Sigmoid colon (tissue), 7 donors: ENCODE data around the gene LMO1. TPM values are rescaled to one million over a fixed set of nuclear protein-coding genes. Genes with fewer than 3 reads are reported as not detected.
A peak's percentile ranks its signal among the peaks of the same experiment; 100 is the strongest.

Source experiments
- DNase-seq: peaks from one replicate; pipeline ENCODE4 v3.0.0-alpha.2; 2019
- H3K27ac ChIP-seq, 4 donors: fragments of 200-600 bp; sonication (generic); one replicate each; pipeline ENCODE4 v1.5.1; 2016 to 2019; ENCODE audit warnings: mild to moderate bottlenecking in 1 of 4
- H3K27me3 ChIP-seq, 3 donors: fragments of 200-600 bp; sonication (generic); one replicate each; pipeline ENCODE4 v1.5.1; 2019; ENCODE audit warnings: mild to moderate bottlenecking in 1 of 3
- H3K36me3 ChIP-seq, 4 donors: fragments of 200-600 bp; sonication (generic); one replicate each; pipeline ENCODE4 v1.5.1; 2016 to 2019
- H3K4me1 ChIP-seq, 4 donors: fragments of 200-600 bp; sonication (generic); one replicate each; pipeline ENCODE4 v1.5.1; 2017 to 2019
- H3K4me3 ChIP-seq, 4 donors: fragments of 200-600 bp; sonication (generic); one replicate each; pipeline ENCODE4 v1.5.1; 2017 to 2019; ENCODE audit warnings: mild to moderate bottlenecking in 2 of 4, moderate library complexity in 1 of 4
- H3K9me3 ChIP-seq, 4 donors: fragments of 200-600 bp in 3 of 4; sonication (generic) in 3 of 4; one replicate each; pipeline versions ENCODE4 v1.5.1 to v1.6.1; 2013 to 2019
- EP300 ChIP-seq, 4 donors: sonication (generic); formaldehyde crosslinking; IDR thresholded peaks; one replicate each; pipeline ENCODE4 v1.6.1; 2017; ENCODE audit warnings: antibody characterized with exemption in 4 of 4
- POLR2A ChIP-seq, 2 donors: fragments of 450-650 bp; IDR thresholded peaks; one replicate each; pipeline ENCODE4 v1.6.1; 2016; ENCODE audit warnings: antibody characterized with exemption in 2 of 2, mild to moderate bottlenecking in 2 of 2, moderate library complexity in 2 of 2
- POLR2AphosphoS5 ChIP-seq, 4 donors: sonication (generic); formaldehyde crosslinking; IDR thresholded peaks; one replicate each; pipeline ENCODE4 v1.6.1; 2017; ENCODE audit warnings: antibody characterized with exemption in 4 of 4
- WGBS, 2 donors: extraction: QIAGEN DNeasy Blood & Tissue Kit; methylation state at CpG; one replicate each; pipeline ENCODE4 v1.1.7; 2013; 5-methylcytosine and 5-hydroxymethylcytosine counted together
- intact Hi-C: fragments of 100-400 bp; cut with DNase I; formaldehyde crosslinking; loops from one replicate; pipeline ENCODE4 v1.15.1; 2023
- polyA plus RNA-seq, 3 donors: library from polyadenylated mRNA; stranded (reverse); fragments of 200-250 nt; gene quantifications; one replicate each; pipeline ENCODE4 v1.2.3, GENCODE V29; 2013
- total RNA-seq, 4 donors: library from RNA; depleted of rRNA; stranded (reverse); fragments of >200 nt; gene quantifications; one replicate each; pipeline ENCODE4 v1.1.0, GENCODE V29; 2016
- TF ChIP-seq, protein P1 (sequence below), 4 experiments: fragments of 450-650 bp in 3 of 4; fragments of 200-600 bp in 1 of 4; IDR thresholded peaks; one replicate each; pipeline ENCODE4 v1.5.1; 2016 to 2019; ENCODE audit warnings: antibody characterized with exemption in 4 of 4, mild to moderate bottlenecking in 3 of 4, moderate library complexity in 2 of 4
- donor health status: healthy with polysubstance abuse.
- donor health status: Bipolar disorder and iron deficiency.
- donor health status: healthy.

Gene LMO1
- total and polyA plus RNA-seq, 7 donors, result 0.04 to 1.8 (median 0.66) TPM; not detected in 4

DNA sequence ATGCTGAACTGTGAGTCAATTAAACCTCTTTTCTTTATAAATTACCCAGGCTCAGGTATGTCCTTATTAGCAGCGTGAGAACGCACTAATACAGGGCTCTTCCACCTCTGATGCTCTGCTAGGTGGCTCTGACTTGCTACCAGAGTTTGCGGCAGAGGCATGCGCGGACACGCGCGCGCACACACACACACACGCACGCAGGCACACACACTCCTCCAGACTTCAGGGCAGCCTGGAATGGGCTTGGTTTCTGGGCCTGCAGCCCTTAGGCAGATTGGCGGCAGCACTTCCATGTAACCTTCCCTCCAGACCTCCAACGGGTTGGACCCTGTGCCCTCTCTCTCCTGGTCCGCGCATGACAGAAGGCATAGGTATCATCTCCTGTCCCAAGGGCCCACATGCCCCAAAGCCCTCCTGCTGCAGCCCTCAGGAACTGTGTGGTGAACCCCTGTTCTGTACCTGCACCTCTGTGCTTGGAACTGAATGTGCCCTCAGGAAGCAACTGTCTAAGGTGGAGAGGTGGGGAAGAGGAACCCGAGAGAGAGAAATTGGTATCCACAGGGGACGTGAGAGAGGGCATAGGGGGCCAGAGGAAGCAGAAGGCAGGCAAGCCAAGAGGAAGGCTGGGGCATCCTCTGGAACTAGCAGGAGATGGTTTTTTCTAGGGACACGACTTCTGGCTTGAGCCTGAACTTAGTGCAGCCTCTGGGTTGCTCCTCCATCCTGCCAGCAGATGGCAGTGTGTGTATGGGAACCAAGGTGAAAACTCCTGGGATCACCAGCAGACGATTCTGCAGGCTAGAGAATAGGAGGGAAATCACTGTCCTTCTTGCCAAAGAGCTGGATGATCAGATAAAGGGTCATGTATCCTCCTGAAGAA, 71.4 kb downstream of the LMO1 start:
- no peaks in the 10 kb centered on the region for H3K9me3 ChIP-seq
- intact Hi-C loops, result loop anchor here (1.0 kb wide), 1 partner anchor 71 kb away; the partner anchor contains the start of gene LMO1
- TF ChIP-seq EP300 (IDR thresholded peaks at IDR 0.05) (no peak), POLR2AphosphoS5 (IDR thresholded peaks at IDR 0.05) (no peak)
- TF ChIP-seq, protein P1, sequence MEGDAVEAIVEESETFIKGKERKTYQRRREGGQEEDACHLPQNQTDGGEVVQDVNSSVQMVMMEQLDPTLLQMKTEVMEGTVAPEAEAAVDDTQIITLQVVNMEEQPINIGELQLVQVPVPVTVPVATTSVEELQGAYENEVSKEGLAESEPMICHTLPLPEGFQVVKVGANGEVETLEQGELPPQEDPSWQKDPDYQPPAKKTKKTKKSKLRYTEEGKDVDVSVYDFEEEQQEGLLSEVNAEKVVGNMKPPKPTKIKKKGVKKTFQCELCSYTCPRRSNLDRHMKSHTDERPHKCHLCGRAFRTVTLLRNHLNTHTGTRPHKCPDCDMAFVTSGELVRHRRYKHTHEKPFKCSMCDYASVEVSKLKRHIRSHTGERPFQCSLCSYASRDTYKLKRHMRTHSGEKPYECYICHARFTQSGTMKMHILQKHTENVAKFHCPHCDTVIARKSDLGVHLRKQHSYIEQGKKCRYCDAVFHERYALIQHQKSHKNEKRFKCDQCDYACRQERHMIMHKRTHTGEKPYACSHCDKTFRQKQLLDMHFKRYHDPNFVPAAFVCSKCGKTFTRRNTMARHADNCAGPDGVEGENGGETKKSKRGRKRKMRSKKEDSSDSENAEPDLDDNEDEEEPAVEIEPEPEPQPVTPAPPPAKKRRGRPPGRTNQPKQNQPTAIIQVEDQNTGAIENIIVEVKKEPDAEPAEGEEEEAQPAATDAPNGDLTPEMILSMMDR (IDR thresholded peaks at IDR 0.05), result peak; percentile 50 to 76 (median 64)
- no peak overlapping the region for H3K4me3 ChIP-seq
- H3K27me3 ChIP-seq, result peaks cover 0 to 7% (median 0%) of the 10 kb centered on the region in 3 donors
- no peaks in the 10 kb centered on the region for H3K4me1 ChIP-seq
- DNase-seq, result no peak
- no peak overlapping the region for H3K27ac ChIP-seq
- 74% methylated on average over 19 of the region's 19 CpGs for WGBS, 2 donors
- no peaks in the 10 kb centered on the region for H3K36me3 ChIP-seq

DNA sequence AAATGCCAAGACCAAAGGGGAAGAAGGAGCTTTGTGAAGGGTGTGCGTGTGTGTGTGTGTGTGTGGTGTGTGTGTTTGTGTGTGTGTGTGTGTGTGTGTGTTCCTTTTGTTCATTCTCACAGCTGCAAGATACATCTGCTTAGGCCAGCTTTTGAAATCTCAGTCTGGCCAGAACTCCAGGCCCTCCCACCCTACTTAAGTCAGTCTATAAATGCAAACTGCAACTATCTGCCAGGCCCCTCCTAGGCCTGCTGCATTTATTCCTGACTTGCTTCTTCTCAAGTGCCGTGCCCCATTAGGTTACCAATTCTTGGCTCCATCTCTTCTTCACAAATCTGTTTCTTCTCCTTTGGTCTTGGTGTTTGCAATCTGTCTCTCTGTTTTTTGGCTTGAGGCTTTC, 73.2 kb downstream of the LMO1 start:
- intact Hi-C loops, result no loop called here

DNA sequence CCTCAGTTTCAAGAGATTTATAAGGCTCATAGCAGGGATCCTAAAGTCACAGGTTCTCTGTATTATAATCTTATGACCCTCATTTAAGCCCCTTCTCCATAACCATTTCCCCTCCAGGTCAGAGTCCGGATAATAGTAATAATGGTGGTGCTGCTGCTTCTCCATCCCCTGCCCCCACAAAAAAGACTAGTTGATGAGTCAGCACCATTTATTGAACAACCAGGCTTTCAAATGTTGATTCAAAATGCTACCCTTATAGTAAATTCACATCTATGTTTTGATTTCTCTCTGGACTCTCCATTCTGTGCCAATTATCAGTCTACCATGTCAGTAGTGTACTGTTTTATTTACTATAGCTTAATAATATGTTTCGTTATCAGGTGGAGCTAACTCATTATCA, 77.2 kb downstream of the LMO1 start:
- WGBS, 2 donors, result 91 to 92% methylated on average over 2 of the region's 2 CpGs
- Histone ChIP-seq H3K27me3 (no peaks in the 10 kb centered on the region), H3K4me3 (no peak overlapping the region), H3K4me1 (no peaks in the 10 kb centered on the region), H3K9me3 (no peaks in the 10 kb centered on the region), H3K27ac (no peak overlapping the region), H3K36me3 (no peaks in the 10 kb centered on the region)
- DNase-seq, result no peak
- intact Hi-C loops, result no loop called here
- TF ChIP-seq EP300 (IDR thresholded peaks at IDR 0.05) (no peak), POLR2AphosphoS5 (IDR thresholded peaks at IDR 0.05) (no peak), POLR2A (IDR thresholded peaks at IDR 0.05) (no peak)
- TF ChIP-seq, protein P1 (IDR thresholded peaks at IDR 0.05), result no peak

More for the DNA sequence above, 73.2 kb downstream of the LMO1 start:
- H3K36me3 ChIP-seq, result no peaks in the 10 kb centered on the region
- H3K27ac ChIP-seq, result no peak overlapping the region
- H3K9me3 ChIP-seq, result no peaks in the 10 kb centered on the region
- 40 to 47% methylated on average over 2 of the region's 2 CpGs for WGBS, 2 donors
- no peak for DNase-seq
- H3K4me3 ChIP-seq, result no peak overlapping the region
- peaks cover 0 to 7% (median 0%) of the 10 kb centered on the region in 3 donors for H3K27me3 ChIP-seq
- TF ChIP-seq POLR2AphosphoS5 (IDR thresholded peaks at IDR 0.05), result no peak
- TF ChIP-seq, protein P1 (IDR thresholded peaks at IDR 0.05), result no peak
- TF ChIP-seq EP300 (IDR thresholded peaks at IDR 0.05), result no peak
- no peak for TF ChIP-seq POLR2A (IDR thresholded peaks at IDR 0.05)
- H3K4me1 ChIP-seq, result no peaks in the 10 kb centered on the region

DNA sequence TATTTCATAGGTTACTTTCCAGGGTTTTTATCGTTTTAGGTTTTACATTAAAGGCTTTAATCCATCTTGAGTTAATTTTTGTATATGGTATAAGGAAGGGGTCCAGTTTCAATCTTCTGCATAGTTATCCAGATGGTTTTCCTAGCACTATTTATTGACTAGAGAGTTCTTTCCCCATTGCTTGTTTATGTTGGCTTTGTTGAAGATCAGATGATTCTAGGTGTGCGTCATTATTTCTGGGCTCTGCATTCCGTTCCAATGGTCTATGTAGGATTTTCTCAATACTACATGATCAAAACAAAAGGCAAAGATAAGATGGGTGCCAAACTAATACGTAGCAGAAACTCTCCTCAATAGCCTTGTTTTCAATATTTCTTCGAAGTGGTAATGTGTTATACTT, 80.6 kb downstream of the LMO1 start:
- intact Hi-C loops, result no loop called here
- H3K4me3 ChIP-seq, result no peak overlapping the region
- DNase-seq, result no peak
- no peaks in the 10 kb centered on the region for H3K36me3 ChIP-seq
- no peaks in the 10 kb centered on the region for H3K9me3 ChIP-seq
- TF ChIP-seq, protein P1 (IDR thresholded peaks at IDR 0.05), result no peak
- TF ChIP-seq POLR2AphosphoS5 (IDR thresholded peaks at IDR 0.05), result no peak
- no peak for TF ChIP-seq POLR2A (IDR thresholded peaks at IDR 0.05)
- TF ChIP-seq EP300 (IDR thresholded peaks at IDR 0.05), result no peak
- no peak overlapping the region for H3K27ac ChIP-seq
- H3K4me1 ChIP-seq, result no peaks in the 10 kb centered on the region
- H3K27me3 ChIP-seq, result no peaks in the 10 kb centered on the region
- 72 to 83% methylated on average over 5 of the region's 5 CpGs for WGBS, 2 donors
